GM18502 (cell line): ENCODE measurements around the gene FCAMR.
A peak's percentile ranks its signal among the peaks of the same experiment; 100 is the strongest.
"Not testable (repeated sequence)": the region's sequence is repeated elsewhere in the genome, so short reads cannot be mapped to it uniquely, and the experiment has no call there.

Experiments used
- ATAC-seq: cut with Tn5 transposase; IDR thresholded peaks from one replicate; pipeline ENCODE4 v1.9.1; 2021; ENCODE audit warnings: mild to moderate bottlenecking; ENCODE audit not compliant: unreplicated experiment, poor library complexity

The FCAMR gene

DNA sequence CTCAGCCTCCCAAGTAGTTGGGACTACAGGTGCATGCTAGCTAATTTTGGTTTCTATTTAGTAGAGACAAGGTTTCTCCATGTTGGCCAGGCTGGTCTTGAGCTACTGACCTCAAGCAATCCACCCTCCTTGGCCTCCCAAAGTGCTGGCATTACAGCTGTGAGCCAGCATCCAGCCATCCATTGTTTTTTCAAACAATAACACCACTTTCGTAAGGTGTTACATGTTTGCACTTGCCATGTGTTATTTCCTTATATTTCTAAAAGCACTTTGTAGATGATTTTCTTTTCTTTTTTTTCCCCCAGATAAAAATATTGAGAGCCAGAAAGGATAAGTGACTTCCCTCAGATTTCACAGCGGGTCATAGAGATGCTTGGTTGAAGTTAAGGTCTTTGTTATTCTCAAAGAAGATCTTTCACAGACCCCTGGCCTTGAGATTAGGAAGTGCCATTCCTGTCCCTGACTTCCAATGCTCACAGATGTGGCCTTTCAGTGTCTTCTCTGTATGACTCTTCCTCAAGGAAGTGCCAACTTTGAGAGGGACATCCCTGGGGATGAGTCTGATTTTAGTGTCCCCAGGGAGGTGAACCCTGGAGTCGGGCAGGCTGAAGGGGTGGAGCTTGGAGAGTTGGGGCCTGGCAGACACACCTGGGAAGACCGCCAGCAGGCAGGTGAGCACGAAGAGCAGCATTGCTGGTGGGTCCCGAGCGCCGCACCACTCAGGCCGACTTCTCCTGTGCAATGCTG lies 30.2 kb downstream of the FCAMR start:
- no peak for ATAC-seq

DNA sequence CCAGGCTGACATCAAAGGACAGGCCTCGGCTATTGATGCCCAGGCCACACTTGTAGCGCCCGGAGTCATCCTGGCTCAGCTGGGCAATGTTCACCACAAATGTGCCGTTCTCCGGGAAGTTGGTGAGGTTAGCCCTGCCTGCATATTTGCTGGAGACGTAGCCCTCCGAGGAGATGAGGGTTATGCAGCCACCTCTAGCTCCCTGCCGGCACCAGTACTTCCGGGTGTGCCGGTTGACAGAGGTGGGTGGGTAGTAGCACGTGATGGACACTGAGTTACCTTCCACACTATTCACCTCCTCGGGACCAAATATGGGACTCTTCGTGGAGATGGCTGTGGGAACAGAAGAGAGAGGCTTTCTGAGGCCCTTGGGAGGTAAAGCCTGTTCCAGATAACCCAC lies 31.1 kb downstream of the FCAMR start:
- no peak for ATAC-seq

- no peak for ATAC-seq
Observed at GRCh38 chr1:206937425-206937824, 32.8 kb downstream of the FCAMR start.

DNA sequence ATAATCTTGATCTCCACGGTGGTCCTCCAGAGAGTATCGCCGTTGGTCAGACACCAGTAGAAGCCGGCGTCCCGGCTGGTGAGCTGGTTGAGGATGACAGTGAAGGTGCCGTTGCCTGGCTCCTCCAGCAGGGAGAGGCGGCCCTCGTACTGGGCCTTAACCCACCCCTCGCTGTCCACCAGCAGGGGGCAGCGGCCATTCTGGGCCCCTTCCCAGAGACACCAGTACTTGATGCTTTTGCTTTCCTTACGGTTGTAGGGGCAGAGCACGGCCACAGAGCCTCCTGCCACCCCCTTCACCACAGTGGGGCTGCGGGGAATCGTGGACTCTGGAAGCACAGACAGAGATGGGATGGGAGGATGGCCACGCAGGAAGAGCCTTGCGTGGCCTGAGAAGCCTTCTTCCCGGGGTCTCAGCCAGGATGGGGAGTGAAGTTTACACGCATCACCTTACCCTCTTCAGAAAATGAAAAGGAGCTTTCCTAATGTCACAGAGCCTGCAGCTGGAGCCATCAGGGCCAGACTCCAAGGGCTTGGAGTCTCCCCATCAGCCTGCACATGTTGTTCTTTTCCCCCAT lies 34.7 kb downstream of the FCAMR start:
- ATAC-seq = no peak

- ATAC-seq = no peak
Observed at GRCh38 chr1:206933333-206933945, 36.8 kb downstream of the FCAMR start.

GRCh38 chr1:206932177-206932576 lies 38.1 kb downstream of the FCAMR start:
- ATAC-seq = no peak

DNA sequence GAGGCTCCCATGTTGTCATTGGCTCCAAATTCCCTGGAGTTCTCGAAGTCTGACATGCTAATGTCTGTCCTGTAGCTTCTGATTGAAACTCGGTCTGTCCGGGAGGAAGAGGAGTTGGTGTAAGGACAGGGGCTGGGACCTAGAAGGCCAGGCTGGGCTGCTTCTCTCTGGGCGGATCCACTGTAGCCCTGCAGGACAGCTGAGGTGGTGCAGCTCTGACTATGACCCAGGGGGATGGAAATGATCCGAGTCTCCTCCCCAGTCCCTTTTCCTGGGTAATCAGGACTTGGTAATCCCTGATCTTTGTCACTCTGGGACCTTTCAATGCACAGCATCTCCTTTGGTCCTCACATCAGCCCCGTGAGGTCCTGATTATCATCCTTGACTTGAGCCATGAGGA lies 38.6 kb downstream of the FCAMR start:
- ATAC-seq = no peak

GRCh38 chr1:206930210-206930798 lies 40.0 kb downstream of the FCAMR start:
- peak; percentile 74 for ATAC-seq

DNA sequence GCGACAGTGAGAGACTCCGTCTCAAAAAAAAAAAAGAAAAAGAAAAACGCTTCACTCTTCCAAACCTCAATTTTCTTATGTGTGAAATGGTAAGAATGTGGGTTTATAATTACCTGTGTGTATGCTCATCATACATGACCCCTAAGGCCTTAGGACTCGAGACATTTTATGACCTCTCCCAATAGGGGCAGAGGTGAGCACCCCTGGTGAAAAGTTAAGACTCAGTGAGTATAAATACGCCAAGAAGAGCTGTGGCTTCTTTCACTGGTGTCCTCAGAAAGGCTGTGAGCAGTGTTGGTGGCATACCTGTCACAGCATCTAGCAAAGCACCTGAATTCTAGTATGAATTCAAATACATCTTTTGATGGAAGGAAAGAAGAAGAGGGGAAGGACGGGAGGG lies 40.7 kb downstream of the FCAMR start:
- no peak for ATAC-seq

- ATAC-seq = no peak
Observed at GRCh38 chr1:206926286-206926685, 44.0 kb downstream of the FCAMR start.

DNA sequence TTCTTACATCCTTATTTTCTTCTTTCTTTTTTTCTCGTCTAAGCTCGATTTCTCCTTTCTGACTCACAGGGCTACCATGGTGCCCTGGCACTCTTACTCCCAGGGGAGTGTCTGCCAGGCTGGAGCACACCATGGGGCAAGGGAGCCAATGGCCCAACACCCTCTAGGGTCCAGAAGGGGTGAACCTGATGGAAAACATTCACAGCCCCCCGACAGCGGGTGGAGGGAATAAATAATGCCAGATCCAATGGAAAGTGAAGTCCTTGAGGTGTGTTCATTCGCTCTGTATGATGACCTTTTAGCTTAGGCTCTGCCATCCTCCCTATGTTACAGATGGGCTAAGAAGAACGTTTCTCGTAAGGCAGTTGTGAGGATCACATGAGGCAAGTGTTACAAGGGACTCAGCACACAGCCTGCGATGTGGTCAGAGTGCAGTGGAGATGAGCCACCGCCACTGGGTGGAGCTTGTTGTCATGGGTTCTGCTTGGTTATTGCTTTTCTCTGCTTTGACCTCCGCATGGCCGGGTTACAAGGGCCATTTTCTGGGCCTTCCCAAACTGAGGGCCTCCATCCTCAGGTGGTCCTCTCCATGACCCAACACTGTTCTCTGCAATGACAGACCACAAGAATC lies 45.0 kb downstream of the FCAMR start:
- ATAC-seq = peak; percentile 55

GRCh38 chr1:206924592-206925105 lies 45.6 kb downstream of the FCAMR start:
- peak; percentile 27 for ATAC-seq

- not testable (repeated sequence) for ATAC-seq
Observed at GRCh38 chr1:206923961-206924557, 46.2 kb downstream of the FCAMR start.

- peak; percentile 49 for ATAC-seq
Observed at GRCh38 chr1:206923009-206923960, 47.0 kb downstream of the FCAMR start.

- no peak for ATAC-seq
Observed at GRCh38 chr1:206922524-206922923, 47.7 kb downstream of the FCAMR start.

DNA sequence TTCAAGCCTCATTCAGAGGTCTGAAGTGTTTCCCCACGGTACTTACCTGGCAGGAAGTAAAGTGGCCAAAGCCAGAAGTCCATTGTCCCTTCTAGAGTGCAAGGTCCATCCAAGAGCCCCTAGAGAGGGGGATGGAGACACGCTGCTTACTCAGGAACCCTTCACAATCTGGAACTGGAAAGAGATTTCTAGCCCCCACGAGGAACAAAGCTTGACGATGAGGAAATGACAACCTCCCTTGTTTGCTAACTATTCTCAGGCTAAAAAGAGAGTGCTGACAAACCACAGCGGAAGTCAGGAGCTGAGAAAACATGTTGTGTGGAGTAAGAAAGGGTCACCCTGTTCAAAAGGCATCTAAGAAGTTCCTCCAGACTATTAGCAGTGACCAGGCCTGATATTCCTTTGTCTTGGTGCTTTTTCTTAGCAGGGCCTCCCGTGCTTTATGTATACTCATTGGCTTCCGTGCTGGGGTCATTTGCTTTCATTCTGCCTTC lies 48.4 kb downstream of the FCAMR start, which contains the start of gene FCMR:
Gene FCMR (minus strand): TSS at position 170 of the 494 bp plus-strand sequence. CDS start 87 bp downstream, at position 83.
- ATAC-seq = peak; percentile 26

- no peak for ATAC-seq
Observed at GRCh38 chr1:206918076-206918475, 52.2 kb downstream of the FCAMR start.

GRCh38 chr1:206916000-206916709 lies 54.1 kb downstream of the FCAMR start:
- ATAC-seq = no peak
